ENCODE results near the gene JAZF1.

DNA sequence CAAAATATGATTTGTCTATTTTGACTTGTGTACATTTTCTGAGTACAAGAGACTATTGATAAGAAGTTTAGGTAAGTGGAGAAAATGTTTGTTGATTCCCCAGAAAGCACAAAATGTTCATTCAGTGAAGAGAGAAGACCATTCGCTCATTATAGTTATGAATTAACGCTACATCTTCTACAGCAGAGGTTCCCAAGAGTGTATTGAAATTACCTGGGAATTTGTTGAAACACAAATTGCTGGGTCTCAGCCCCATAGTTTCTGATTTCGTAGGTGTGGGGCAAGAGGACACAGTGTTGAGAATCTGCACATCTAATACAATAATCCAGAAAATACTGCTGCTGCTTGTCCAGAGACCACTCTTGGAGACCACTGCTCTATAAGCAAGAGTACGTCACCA is 24.2 kb downstream of the JAZF1 start:
- TF ChIP-seq CTCF (IDR thresholded peaks at IDR 0.05) (no peak), POLR2A (IDR thresholded peaks at IDR 0.05) (no peak)
